Esophagus mucosa (tissue), 1 donor: ENCODE measurements around the gene GRID2IP. TPM values are rescaled to one million over a fixed set of nuclear protein-coding genes. Genes with fewer than 3 reads are reported as not detected.
A peak's percentile ranks its signal among the peaks of the same experiment; 100 is the strongest.

Experiments
- ATAC-seq: fragments of 200-7000 bp; cut with Tn5 transposase; one replicate; pipeline ENCODE4 v1.9.1; 2020
- total RNA-seq: library from RNA; stranded (reverse); gene quantifications from one replicate; pipeline ENCODE4 v1.2.4, GENCODE V29; 2023
- donor health status: DM: yes; HTN: yes; CAD: no.

Gene GRID2IP
- total RNA-seq, 1 donor from 2014 or later = 0.12 TPM

- ATAC-seq = no peak
Measured at GRCh38 chr7:6562106-6562505, 10.8 kb upstream of the GRID2IP start.

DNA sequence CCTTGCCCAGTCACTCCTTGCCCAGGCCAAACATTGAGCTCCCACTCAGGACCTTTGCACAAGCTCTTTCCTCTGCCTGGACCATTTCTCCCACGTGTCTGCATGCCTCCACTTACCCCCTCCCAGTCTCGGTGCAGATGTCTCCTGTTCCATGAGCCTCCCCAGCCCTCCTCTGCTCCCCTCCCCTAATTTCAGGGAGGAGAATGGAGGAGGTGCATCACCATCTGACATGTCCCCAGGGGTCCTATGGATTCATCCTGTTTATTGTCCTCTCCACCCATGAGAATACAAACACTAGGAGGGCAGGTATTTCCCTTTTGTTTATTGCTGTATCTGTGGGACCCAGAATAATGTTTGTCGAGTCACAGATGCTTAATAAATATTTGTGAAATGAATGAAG lies 8.6 kb upstream of the GRID2IP start:
- ATAC-seq = no peak

- peak; percentile 43 for ATAC-seq
Measured at GRCh38 chr7:6558837-6559236, 7.6 kb upstream of the GRID2IP start.

GRCh38 chr7:6556196-6556595 lies 4.9 kb upstream of the GRID2IP start:
- ATAC-seq = no peak

GRCh38 chr7:6554848-6555247 lies 3.6 kb upstream of the GRID2IP start:
- ATAC-seq = no peak

GRCh38 chr7:6553448-6554044 lies 2.3 kb upstream of the GRID2IP start:
- no peak for ATAC-seq

DNA sequence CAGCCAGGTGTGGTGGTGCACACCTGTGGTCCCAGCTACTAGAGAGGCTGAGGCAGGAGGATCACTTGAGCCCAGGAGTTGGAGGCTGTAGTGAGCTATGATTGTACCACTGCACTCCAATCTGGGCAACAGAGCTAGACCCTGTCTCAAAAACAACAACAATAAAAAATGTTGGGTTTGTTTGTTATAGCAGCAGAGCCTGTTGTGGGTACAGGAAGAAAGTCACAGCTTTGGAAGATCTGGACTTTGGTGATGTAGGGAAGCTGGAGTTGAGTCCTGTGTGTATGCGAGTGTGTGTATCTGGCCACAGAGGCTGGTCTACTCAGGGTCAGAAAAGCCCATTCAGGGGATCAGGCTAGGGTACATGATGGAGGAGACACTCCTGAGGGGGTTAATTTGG lies 3.9 kb downstream of the GRID2IP start:
- ATAC-seq = no peak

- ATAC-seq = peak; percentile 59
Measured at GRCh38 chr7:6546498-6547251, 4.6 kb downstream of the GRID2IP start.

- no peak for ATAC-seq
Measured at GRCh38 chr7:6545398-6546126, 5.7 kb downstream of the GRID2IP start.

DNA sequence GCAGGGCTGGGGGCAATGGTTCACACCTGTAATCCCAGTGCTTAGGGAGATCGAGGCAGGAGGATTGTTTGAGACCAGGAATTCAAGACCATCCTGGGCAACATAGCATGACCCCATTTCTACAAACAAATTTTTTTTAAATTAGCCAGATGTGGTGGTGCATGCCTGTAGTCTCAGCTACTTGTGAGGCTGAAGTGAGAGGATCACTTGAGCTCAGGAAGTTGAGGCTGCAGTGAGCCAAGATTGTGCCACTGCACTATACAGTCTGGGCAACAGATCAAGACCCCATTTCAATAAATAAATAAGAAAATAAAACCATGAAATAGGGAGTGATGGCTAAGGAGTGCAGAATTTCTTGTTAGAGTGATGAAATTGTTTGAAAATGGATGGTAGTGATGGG lies 8.9 kb downstream of the GRID2IP start:
- no peak for ATAC-seq

GRCh38 chr7:6536262-6537260 lies 14.7 kb downstream of the GRID2IP start:
- ATAC-seq = no peak

- no peak for ATAC-seq
Measured at GRCh38 chr7:6533893-6534495, 17.3 kb downstream of the GRID2IP start.

GRCh38 chr7:6532516-6532915 lies 18.7 kb downstream of the GRID2IP start:
- ATAC-seq = no peak

- ATAC-seq = no peak
Measured at GRCh38 chr7:6531492-6532279, 19.6 kb downstream of the GRID2IP start.

- ATAC-seq = peak; percentile 51
Measured at GRCh38 chr7:6530626-6531491, 20.4 kb downstream of the GRID2IP start.

- ATAC-seq = no peak
Measured at GRCh38 chr7:6529643-6530042, 21.6 kb downstream of the GRID2IP start.

DNA sequence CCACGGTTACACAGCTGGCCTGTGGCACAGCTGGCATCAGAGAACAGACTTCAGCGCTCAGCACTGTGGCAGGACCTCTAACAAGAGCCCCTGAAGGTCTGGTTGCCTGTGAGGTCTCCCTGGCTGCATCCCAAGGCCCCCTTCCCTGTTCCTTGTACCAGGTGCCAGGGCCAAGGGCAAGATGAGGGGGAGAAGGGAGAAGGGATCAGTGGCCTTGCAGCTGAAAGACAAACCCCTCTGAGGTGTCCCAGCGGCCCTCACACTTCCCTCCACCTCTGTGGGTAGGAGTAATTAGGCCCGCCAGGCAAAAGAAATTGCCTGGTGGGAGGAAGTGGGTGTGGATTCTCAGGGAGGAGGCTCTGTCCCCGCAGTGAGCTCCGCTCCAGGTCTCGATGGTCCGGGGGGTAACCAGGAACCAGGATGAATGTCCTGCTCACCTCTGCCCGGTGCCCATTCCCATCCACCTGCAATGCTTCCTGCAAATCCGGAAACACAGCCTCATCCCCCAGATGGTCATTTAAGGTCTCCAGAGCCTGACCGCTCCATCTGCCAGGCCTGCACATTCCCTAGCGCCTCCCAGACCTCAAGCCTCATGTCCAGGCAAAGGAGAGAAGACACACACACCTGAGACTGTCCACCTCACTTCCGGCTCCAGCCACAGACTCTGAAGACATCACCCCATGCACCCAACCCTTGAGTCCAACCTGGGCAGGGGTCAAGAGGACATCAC lies 22.7 kb downstream of the GRID2IP start:
- no peak for ATAC-seq

DNA sequence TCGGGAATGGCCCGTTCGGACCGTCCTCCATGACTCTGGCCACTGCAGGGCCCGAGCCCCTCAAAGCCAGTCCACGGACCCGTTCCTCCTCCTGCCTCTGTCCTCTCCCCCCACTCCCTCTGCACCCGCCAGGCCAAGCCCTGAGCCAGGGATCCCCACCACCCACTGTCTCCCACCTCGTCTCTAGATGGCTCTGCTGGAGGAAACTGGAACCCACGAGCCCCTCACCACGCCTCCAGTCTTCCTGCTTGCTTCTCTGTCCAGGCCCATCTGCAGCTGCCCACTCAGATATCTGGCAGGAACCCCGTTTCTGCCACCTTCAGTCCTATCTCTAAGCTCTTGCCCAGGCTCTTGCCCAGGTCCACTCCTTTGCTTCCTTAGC lies 24.3 kb downstream of the GRID2IP start:
- no peak for ATAC-seq

GRCh38 chr7:6520163-6520981 lies 30.9 kb downstream of the GRID2IP start:
- ATAC-seq = peak; percentile 22
